ENCODE data around the gene CDC73.

- TF ChIP-seq CTCF (IDR thresholded peaks at IDR 0.05): no peak
- TF ChIP-seq EZH2 (IDR thresholded peaks at IDR 0.05): no peak
Measured at GRCh38 chr1:193221651-193222050, 99.8 kb downstream of the CDC73 start.
